ENCODE data around the gene FGB. TPM values are rescaled to one million over a fixed set of nuclear protein-coding genes. Genes with fewer than 3 reads are reported as not detected.

The FGB gene
- total RNA-seq, 2 donors from 2014 or later = not detected

GRCh38 chr4:154549894-154550790 lies 12.7 kb upstream of the FGB start, which contains the start of gene PLRG1:
Gene PLRG1, minus strand, starts transcription at chr4:154550400. Its CDS starts 92 bp downstream, at chr4:154550308.
- peaks cover 7% of the 10 kb centered on the region for H3K36me3 Mint-ChIP-seq (ENCODE audit: low read depth)
- peaks cover 22% of the 10 kb centered on the region for H3K4me1 Mint-ChIP-seq
- ATAC-seq (peak; percentile 96), DNase-seq (peak; percentile 95 to 97 (median 96))
- H3K4me3 Mint-ChIP-seq = peak within 1 kb of the TSS; percentile 99
- H3K27ac Mint-ChIP-seq = peak within 1 kb of the TSS; percentile 98
- no peaks in the 10 kb centered on the region for H3K9me3 ChIP-seq (ENCODE audit: control insufficient read depth, low read length, poor library complexity, severe bottlenecking)
- no peaks in the 10 kb centered on the region for H3K27me3 Mint-ChIP-seq

DNA sequence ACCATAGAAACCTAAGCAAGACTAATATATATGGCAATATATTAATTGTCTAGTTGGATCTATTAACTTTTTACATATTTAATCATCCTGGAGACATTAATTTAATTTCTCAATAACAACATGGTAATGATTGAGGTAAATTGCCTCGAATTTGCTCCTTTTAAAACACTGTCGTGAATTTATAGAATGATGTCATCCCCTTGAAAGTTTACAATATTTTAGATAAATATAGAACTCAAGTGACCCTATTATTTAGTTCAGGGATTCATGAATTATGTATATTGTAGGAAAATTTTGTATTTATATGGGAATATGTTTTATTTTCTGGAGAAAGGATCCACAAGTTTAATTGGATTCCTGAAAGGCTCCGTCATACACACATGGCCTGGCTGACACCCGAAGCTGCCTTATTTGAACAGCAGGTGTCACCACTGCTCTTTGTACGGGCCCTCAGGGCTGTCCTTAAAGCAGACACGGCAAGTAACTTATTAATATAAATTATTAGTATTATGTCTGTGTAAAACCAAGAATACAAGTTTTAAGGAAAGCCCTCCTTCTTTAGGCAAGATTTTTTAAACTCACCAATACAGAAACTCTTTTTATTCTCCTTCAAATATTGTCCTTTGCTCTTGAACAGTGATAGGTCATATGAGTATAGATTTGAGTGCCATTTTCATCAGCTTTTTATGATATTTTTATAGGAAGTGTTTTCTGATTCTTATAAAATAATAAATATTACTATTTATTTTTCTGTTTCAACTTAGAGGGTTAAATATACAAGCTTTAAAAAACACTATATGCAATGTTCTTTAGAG lies 10.7 kb upstream of the FGB start:
- Mint-ChIP-seq H3K27me3 (no peaks in the 10 kb centered on the region), H3K4me1 (peaks cover 22% of the 10 kb centered on the region), H3K36me3 (ENCODE audit: low read depth) (peaks cover 7% of the 10 kb centered on the region), H3K4me3 (no peak overlapping the region), H3K27ac (no peak overlapping the region)
- no peaks in the 10 kb centered on the region for H3K9me3 ChIP-seq (ENCODE audit: control insufficient read depth, low read length, poor library complexity, severe bottlenecking)
- DNase-seq (peak; percentile 33 to 58 (median 47)), ATAC-seq (peak; percentile 47)

DNA sequence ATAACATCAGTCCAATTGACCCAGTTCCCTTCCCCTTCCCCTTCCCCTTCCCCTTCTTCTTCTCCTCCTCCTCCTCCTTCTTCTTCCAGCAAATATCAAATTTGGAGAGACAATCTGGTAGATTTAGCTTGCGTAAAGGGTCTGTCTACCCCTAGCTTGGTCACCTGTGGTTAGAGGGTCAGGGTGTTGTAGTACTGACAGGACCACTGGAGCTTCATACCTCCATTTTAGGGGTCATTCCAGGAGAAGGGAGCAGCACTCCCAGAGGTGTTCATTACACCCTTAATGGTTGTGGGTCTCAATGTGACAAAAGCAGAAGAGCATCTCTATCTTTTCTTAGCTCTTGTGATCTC lies 3.7 kb upstream of the FGB start:
- ATAC-seq (no peak), DNase-seq (no peak)
- peaks cover 22% of the 10 kb centered on the region for H3K27me3 Mint-ChIP-seq
- no peak overlapping the region for H3K27ac Mint-ChIP-seq
- no peaks in the 10 kb centered on the region for H3K9me3 ChIP-seq (ENCODE audit: control insufficient read depth, low read length, poor library complexity, severe bottlenecking)
- peaks cover 10% of the 10 kb centered on the region for H3K4me1 Mint-ChIP-seq
- no peak overlapping the region for H3K4me3 Mint-ChIP-seq
- H3K36me3 Mint-ChIP-seq (ENCODE audit: low read depth) = no peaks in the 10 kb centered on the region

DNA sequence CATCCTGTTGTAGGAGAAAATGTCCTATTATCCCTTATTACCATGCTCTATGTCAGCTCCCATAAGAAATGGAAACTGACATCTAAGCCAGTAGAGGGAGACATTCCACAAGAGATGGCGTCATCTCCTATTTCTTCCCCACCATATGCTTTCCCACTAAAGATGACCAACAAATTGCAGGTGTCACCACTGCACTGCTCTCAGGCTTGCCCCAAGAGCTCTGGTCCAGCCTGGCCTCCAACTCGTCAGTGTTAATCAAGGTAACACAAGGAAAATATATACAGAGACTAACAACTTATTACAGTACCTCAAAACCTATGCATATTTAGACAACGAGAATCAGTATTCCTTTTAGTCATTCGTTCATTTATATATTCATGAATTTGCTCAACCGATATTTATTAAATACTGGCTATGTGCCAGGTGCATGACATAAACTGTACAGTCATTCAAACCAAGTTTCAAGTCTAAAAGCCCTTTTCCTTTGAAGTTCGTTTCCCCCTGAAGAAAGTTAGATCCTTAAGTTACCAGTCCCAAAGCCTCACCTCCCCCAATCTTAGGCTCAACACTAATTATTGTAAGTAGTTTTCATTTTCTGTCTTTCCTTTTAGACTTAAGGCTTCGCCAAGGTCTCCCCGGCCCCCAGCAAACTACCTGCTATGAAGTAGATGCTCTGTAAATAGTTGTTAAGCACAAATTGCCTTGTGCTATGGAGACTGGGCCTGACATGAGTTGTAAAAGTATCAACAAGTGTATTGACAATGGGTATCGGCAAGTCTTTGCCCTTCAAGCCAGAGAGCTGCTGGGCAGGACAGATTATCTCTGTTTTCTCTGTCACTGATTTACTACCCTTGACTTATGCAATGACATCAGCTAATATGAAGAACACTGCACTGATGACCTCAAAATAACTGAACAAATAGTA lies 3.1 kb upstream of the FGB start:
- no peak overlapping the region for H3K4me3 Mint-ChIP-seq
- peaks cover 22% of the 10 kb centered on the region for H3K27me3 Mint-ChIP-seq
- ATAC-seq = no peak
- no peaks in the 10 kb centered on the region for H3K9me3 ChIP-seq (ENCODE audit: control insufficient read depth, low read length, poor library complexity, severe bottlenecking)
- H3K27ac Mint-ChIP-seq = no peak overlapping the region
- no peak for DNase-seq
- H3K4me1 Mint-ChIP-seq = peaks cover 10% of the 10 kb centered on the region
- H3K36me3 Mint-ChIP-seq (ENCODE audit: low read depth) = no peaks in the 10 kb centered on the region

DNA sequence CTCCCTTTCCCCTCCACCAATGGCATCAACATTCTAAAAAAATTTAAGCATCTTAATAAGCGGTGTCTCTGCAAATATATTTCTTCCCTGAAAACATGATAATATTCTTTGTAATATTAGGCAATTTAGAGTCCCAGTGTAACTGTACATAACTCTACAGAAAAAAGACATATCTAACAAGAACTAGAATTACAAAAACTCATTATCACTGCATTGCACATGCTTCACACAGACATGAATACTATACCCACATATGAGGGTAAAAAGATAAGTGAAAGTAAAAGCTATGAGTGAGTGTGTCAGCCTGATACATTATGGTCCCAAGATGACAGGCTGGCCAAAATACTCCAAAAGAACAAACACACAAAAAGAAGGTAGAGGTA lies 2.4 kb upstream of the FGB start:
- Mint-ChIP-seq H3K4me1 (peaks cover 10% of the 10 kb centered on the region), H3K27me3 (peaks cover 22% of the 10 kb centered on the region), H3K4me3 (no peak overlapping the region), H3K36me3 (ENCODE audit: low read depth) (no peaks in the 10 kb centered on the region), H3K27ac (no peak overlapping the region)
- H3K9me3 ChIP-seq (ENCODE audit: control insufficient read depth, low read length, poor library complexity, severe bottlenecking) = no peaks in the 10 kb centered on the region
- DNase-seq (no peak), ATAC-seq (no peak)

DNA sequence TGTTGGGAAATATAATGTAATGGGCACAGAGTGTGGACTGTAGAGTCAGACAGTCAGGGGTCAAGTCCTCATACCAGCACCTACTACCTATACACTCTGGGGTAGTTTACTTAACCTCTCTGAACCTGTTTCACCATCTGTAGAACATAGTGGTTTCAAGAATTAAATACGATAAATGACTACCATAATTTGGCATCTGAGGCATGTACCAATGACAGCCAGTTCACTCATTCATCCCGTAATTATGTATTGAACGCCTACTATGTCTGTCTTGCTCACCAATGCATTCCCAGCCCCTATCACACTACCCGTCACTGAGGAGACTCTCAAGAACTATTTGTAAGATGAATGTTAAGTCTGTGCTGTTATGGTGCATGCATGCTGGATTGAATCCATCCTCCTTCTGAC lies 2.0 kb upstream of the FGB start:
- peaks cover 22% of the 10 kb centered on the region for H3K27me3 Mint-ChIP-seq
- H3K4me3 Mint-ChIP-seq = no peak overlapping the region
- H3K36me3 Mint-ChIP-seq (ENCODE audit: low read depth) = no peaks in the 10 kb centered on the region
- H3K4me1 Mint-ChIP-seq = peaks cover 10% of the 10 kb centered on the region
- H3K9me3 ChIP-seq (ENCODE audit: control insufficient read depth, low read length, poor library complexity, severe bottlenecking) = no peaks in the 10 kb centered on the region
- ATAC-seq = no peak
- no peak for DNase-seq
- H3K27ac Mint-ChIP-seq = no peak overlapping the region

- Mint-ChIP-seq H3K4me3 (no peak overlapping the region), H3K27ac (no peak overlapping the region), H3K36me3 (ENCODE audit: low read depth) (no peaks in the 10 kb centered on the region), H3K27me3 (peaks cover 18% of the 10 kb centered on the region), H3K4me1 (peaks cover 10% of the 10 kb centered on the region)
- no peak for DNase-seq
- no peaks in the 10 kb centered on the region for H3K9me3 ChIP-seq (ENCODE audit: control insufficient read depth, low read length, poor library complexity, severe bottlenecking)
- ATAC-seq = no peak
These were observed 1.5 kb downstream of the FGB start for GRCh38 chr4:154564311-154564710.

DNA sequence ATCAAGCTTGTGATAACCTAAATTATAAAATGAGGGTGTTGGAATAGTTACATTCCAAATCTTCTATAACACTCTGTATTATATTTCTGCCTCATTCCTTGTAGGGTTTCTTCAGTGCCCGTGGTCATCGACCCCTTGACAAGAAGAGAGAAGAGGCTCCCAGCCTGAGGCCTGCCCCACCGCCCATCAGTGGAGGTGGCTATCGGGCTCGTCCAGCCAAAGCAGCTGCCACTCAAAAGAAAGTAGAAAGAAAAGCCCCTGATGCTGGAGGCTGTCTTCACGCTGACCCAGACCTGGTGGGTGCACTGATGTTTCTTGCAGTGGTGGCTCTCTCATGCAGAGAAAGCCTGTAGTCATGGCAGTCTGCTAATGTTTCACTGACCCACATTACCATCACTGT lies 2.9 kb downstream of the FGB start:
- no peak for ATAC-seq
- Mint-ChIP-seq H3K27ac (no peak overlapping the region), H3K36me3 (ENCODE audit: low read depth) (no peaks in the 10 kb centered on the region), H3K27me3 (peaks cover 10% of the 10 kb centered on the region), H3K4me1 (no peaks in the 10 kb centered on the region), H3K4me3 (no peak overlapping the region)
- H3K9me3 ChIP-seq (ENCODE audit: control insufficient read depth, low read length, poor library complexity, severe bottlenecking) = no peaks in the 10 kb centered on the region
- no peak for DNase-seq

DNA sequence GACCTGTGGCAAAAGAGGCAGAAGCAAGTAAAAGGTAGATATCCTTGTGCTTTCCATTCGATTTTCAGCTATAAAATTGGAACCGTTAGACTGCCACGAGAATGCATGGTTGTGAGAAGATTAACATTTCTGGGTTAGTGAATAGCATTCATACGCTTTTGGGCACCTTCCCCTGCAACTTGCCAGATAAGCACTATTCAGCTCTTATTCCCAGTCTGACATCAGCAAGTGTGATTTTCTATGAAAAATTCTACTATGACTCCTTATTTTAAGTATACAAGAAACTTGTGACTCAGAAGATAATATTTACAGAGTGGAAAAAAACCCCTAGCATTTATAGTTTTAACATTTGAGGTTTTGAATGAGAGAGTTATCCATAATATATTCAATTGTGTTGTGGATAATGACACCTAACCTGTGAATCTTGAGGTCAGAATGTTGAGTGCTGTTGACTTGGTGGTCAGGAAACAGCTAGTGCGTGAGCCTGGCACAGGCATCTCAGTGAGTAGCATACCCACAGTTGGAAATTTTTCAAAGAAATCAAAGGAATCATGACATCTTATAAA lies 3.9 kb downstream of the FGB start:
- H3K27me3 Mint-ChIP-seq = peaks cover 6% of the 10 kb centered on the region
- H3K27ac Mint-ChIP-seq = no peak overlapping the region
- H3K36me3 Mint-ChIP-seq (ENCODE audit: low read depth) = no peaks in the 10 kb centered on the region
- ATAC-seq = no peak
- H3K4me3 Mint-ChIP-seq = no peak overlapping the region
- DNase-seq = no peak
- H3K9me3 ChIP-seq (ENCODE audit: control insufficient read depth, low read length, poor library complexity, severe bottlenecking) = no peaks in the 10 kb centered on the region
- H3K4me1 Mint-ChIP-seq = no peaks in the 10 kb centered on the region

- H3K9me3 ChIP-seq (ENCODE audit: control insufficient read depth, low read length, poor library complexity, severe bottlenecking) = no peaks in the 10 kb centered on the region
- ATAC-seq = no peak
- Mint-ChIP-seq H3K36me3 (ENCODE audit: low read depth) (no peaks in the 10 kb centered on the region), H3K27me3 (peaks cover 6% of the 10 kb centered on the region), H3K4me3 (no peak overlapping the region), H3K27ac (no peak overlapping the region), H3K4me1 (no peaks in the 10 kb centered on the region)
- no peak for DNase-seq
These were observed 6.2 kb downstream of the FGB start for GRCh38 chr4:154569028-154569427.

GRCh38 chr4:154569584-154569983 lies 6.8 kb downstream of the FGB start:
- ATAC-seq = no peak

DNA sequence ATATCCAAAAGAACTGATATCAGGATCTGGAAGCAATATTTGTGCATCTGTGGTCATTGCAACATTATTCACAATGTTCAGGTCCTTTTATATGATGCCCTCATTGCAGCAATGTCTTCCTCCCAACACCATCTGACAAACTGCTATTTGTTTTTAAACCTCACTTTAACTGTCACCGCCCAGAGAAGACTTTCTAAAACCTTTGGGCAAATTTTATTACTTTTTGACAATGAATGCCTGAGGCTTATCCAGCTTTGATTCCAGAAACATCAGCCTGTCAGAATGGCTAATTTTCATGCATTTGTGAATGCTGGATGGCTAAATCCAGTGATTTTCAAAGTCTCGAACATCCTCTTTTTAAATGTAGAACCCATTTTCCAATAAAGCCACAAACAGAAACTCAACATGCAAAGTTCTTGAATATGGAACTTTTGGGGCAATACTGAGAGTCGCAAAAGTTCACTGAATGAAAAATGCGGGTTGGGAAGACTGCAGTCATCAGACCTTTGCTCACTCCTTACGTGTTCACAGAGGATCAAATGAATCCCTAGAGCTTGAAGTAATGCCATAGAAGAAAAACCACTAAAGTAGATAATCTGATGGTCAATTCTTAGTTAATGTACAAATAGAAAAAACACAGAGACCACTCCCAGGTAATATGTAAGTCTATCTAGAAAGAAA lies 10.5 kb downstream of the FGB start:
- no peak for DNase-seq
- no peaks in the 10 kb centered on the region for H3K4me1 Mint-ChIP-seq
- peaks cover 25% of the 10 kb centered on the region for H3K27me3 Mint-ChIP-seq
- no peaks in the 10 kb centered on the region for H3K9me3 ChIP-seq (ENCODE audit: control insufficient read depth, low read length, poor library complexity, severe bottlenecking)
- H3K4me3 Mint-ChIP-seq = no peak overlapping the region
- no peak for ATAC-seq
- H3K27ac Mint-ChIP-seq = no peak overlapping the region
- H3K36me3 Mint-ChIP-seq (ENCODE audit: low read depth) = no peaks in the 10 kb centered on the region

More at GRCh38 chr4:154569584-154569983, 6.8 kb downstream of the FGB start:
- Mint-ChIP-seq H3K27ac (no peak overlapping the region), H3K36me3 (ENCODE audit: low read depth) (no peaks in the 10 kb centered on the region), H3K4me1 (no peaks in the 10 kb centered on the region), H3K4me3 (no peak overlapping the region), H3K27me3 (peaks cover 6% of the 10 kb centered on the region)
- H3K9me3 ChIP-seq (ENCODE audit: control insufficient read depth, low read length, poor library complexity, severe bottlenecking) = no peaks in the 10 kb centered on the region
- no peak for DNase-seq
